HepG2 (cell line): ENCODE data around the gene CYBC1. TPM values are rescaled to one million over a fixed set of nuclear protein-coding genes. Genes with fewer than 3 reads are reported as not detected.

Experiments
- ARID2 ChIP-seq: sonication (generic); formaldehyde crosslinking; IDR thresholded peaks from 2 replicates; pipeline ENCODE4 v1.8.1; 2022; ENCODE audit warnings: mild to moderate bottlenecking, missing genetic modification reagents, borderline replicate concordance
- CCDC6 ChIP-seq: sonication (generic); formaldehyde crosslinking; IDR thresholded peaks from 2 replicates; pipeline ENCODE4 v1.8.1; 2022; ENCODE audit warnings: mild to moderate bottlenecking, missing genetic modification reagents, moderate library complexity
- HBP1 ChIP-seq: IDR thresholded peaks from 2 replicates; pipeline ENCODE4 v1.6.1; 2016; ENCODE audit warnings: low read depth, control low read depth
- IRF1 ChIP-seq: sonication (generic); formaldehyde crosslinking; IDR thresholded peaks from 2 replicates; pipeline ENCODE4 v1.4.0; 2020; ENCODE audit warnings: low read depth, mild to moderate bottlenecking, missing genetic modification reagents
- MNT ChIP-seq: fragments of 450-650 bp; IDR thresholded peaks from 2 replicates; pipeline ENCODE4 v1.6.1; 2016
- SRSF9 ChIP-seq: fragments of 200-400 bp; formaldehyde crosslinking; IDR thresholded peaks from 2 replicates; pipeline ENCODE4 v1.6.1; 2018; ENCODE audit warnings: borderline replicate concordance, mild to moderate bottlenecking, low read depth, low read length; ENCODE audit not compliant: insufficient read depth, poor library complexity, severe bottlenecking
- TCF12 ChIP-seq, 2 experiments: fragments of 450-650 bp in 1 of 2; sonication (generic) in 1 of 2; formaldehyde crosslinking in 1 of 2; IDR thresholded peaks; 2 replicates each; pipeline versions ENCODE4 v1.6.1 to v1.8.0; 2017 to 2022; ENCODE audit warnings: antibody characterized with exemption in 1 of 2, mild to moderate bottlenecking in 1 of 2, missing genetic modification reagents in 1 of 2, moderate library complexity in 1 of 2
- TEF ChIP-seq: sonication (generic); formaldehyde crosslinking; IDR thresholded peaks from 2 replicates; pipeline ENCODE4 v1.5.0; 2020; ENCODE audit warnings: missing genetic modification reagents
- TFDP2 ChIP-seq: sonication (generic); formaldehyde crosslinking; IDR thresholded peaks from 2 replicates; pipeline ENCODE4 v1.4.0; 2020; ENCODE audit warnings: missing genetic modification reagents
- TSC22D2 ChIP-seq: sonication (generic); formaldehyde crosslinking; IDR thresholded peaks from 2 replicates; pipeline ENCODE4 v1.5.1; 2020; ENCODE audit warnings: missing genetic modification reagents, mild to moderate bottlenecking, borderline replicate concordance
- XRCC5 ChIP-seq: fragments of 200-400 bp; formaldehyde crosslinking; optimal IDR thresholded peaks from 2 replicates; pipeline ENCODE3; 2017; ENCODE audit warnings: mild to moderate bottlenecking, low read length
- ZBTB26 ChIP-seq: IDR thresholded peaks from 2 replicates; pipeline ENCODE4 v1.6.1; 2016; ENCODE audit warnings: missing compliant biosample characterization, missing genetic modification reagents, borderline replicate concordance
- ZNF17 ChIP-seq: sonication (generic); formaldehyde crosslinking; IDR thresholded peaks from 2 replicates; pipeline ENCODE4 v1.5.0; 2020; ENCODE audit warnings: mild to moderate bottlenecking, missing genetic modification reagents
- ZNF18 ChIP-seq: sonication (generic); formaldehyde crosslinking; IDR thresholded peaks from 2 replicates; pipeline ENCODE4 v1.8.0; 2022; ENCODE audit warnings: mild to moderate bottlenecking, missing genetic modification reagents; ENCODE audit not compliant: insufficient replicate concordance
- ZNF3 ChIP-seq: IDR thresholded peaks from 2 replicates; pipeline ENCODE4 v1.7.0; 2017; ENCODE audit warnings: inconsistent platforms
- ZNF761 ChIP-seq: sonication (generic); formaldehyde crosslinking; conservative IDR thresholded peaks from 2 replicates; pipeline ENCODE4 v1.4.0; 2020; ENCODE audit warnings: mild to moderate bottlenecking, missing genetic modification reagents
- ZNF773 ChIP-seq: sonication (generic); formaldehyde crosslinking; IDR thresholded peaks from 2 replicates; pipeline ENCODE4 v1.4.0; 2020; ENCODE audit warnings: missing genetic modification reagents, borderline replicate concordance
- ZSCAN31 ChIP-seq: sonication (generic); formaldehyde crosslinking; IDR thresholded peaks from 2 replicates; pipeline ENCODE4 v1.5.0; 2020; ENCODE audit warnings: low read depth, mild to moderate bottlenecking, missing genetic modification reagents
- polyA plus RNA-seq, 8 experiments: library from polyadenylated mRNA; depleted of rRNA in 3 of 8; stranded (reverse) in 7 of 8; unstranded in 1 of 8; fragments of >200 nt; fragmentation: Illumina TruSeq in 4 of 8; extraction: Trizol in 4 of 8; gene quantifications; 2 replicates each; pipeline versions ENCODE4 v1.2.1 to v1.2.3, GENCODE V29; 2011 to 2016; ENCODE audit warnings: low read depth in 4 of 8, missing spikeins in 1 of 8, mixed read lengths in 1 of 8; ENCODE audit not compliant: insufficient read depth in 1 of 8
- total RNA-seq, 5 experiments: library from RNA; depleted of rRNA; stranded (reverse); fragments of >200 nt; fragmentation: Illumina TruSeq; extraction: Trizol; gene quantifications; 2 replicates each; pipeline ENCODE4 v1.2.3, GENCODE V29; 2016; ENCODE audit warnings: low read depth in 1 of 5

Gene CYBC1
- total and polyA plus RNA-seq, 2 of the 13 experiments (the other 11 are each of a cell fraction or from before 2014, with no cell fraction given), result 43.4 to 44.1 TPM

- TF ChIP-seq CCDC6 (CRISPR knock-in tag), result peak; percentile 84; the same call in 1 of the 2 replicates
- TF ChIP-seq TEF (CRISPR knock-in tag), result no peak; the same call in 1 of the 2 replicates
- TF ChIP-seq ZNF18 (CRISPR knock-in tag), result peak; percentile 81
- no peak for TF ChIP-seq TCF12 (IDR thresholded peaks at IDR 0.05)
- TF ChIP-seq TCF12 (CRISPR knock-in tag; IDR thresholded peaks at IDR 0.05), result peak; percentile 73; the same call in 1 of the 2 replicates
- no peak for TF ChIP-seq HBP1
- peak; percentile 72 for TF ChIP-seq TFDP2 (CRISPR knock-in tag)
- TF ChIP-seq ZNF17 (CRISPR knock-in tag), result no peak
- TF ChIP-seq XRCC5, result peak; percentile 92
- TF ChIP-seq MNT, result peak; percentile 34; the same call in 1 of the 2 replicates
- TF ChIP-seq ZNF773 (CRISPR knock-in tag), result no peak
- no peak for TF ChIP-seq ZBTB26 (CRISPR knock-in tag)
- TF ChIP-seq ZSCAN31, result peak; percentile 98
- TF ChIP-seq ZNF761 (CRISPR knock-in tag), result 0 out of 2 replicates have a peak, but pooled peaks have one; percentile 59
- no peak for TF ChIP-seq ZNF3 (CRISPR knock-in tag)
- TF ChIP-seq TSC22D2 (CRISPR knock-in tag), result peak; percentile 50; the same call in 1 of the 2 replicates
- TF ChIP-seq IRF1 (CRISPR knock-in tag), result peak; percentile 53; the same call in 1 of the 2 replicates
- TF ChIP-seq ARID2 (CRISPR knock-in tag), result peak; percentile 88
- no peak for TF ChIP-seq SRSF9
These were observed at the start of gene CYBC1 (continued) for GRCh38 chr17:82450357-82451106.
